Fibroblast of mammary gland (primary cell): ENCODE data around the gene OSCAR.
A peak's percentile ranks its signal among the peaks of the same experiment; 100 is the strongest.

Experiments
- DNase-seq: peaks from one replicate; pipeline ENCODE4 v3.0.0-alpha.2; 2010; ENCODE audit warnings: low read depth
- H3K4me3 ChIP-seq: 2 replicates; pipeline ENCODE4 v1.5.1; 2011; ENCODE audit warnings: low read depth, mild to moderate bottlenecking, low read length, moderate library complexity; ENCODE audit not compliant: control insufficient read depth
- TF ChIP-seq, protein P1 (sequence below): conservative IDR thresholded peaks from 2 replicates; pipeline ENCODE4 v1.5.1; 2011; ENCODE audit warnings: low read depth, low read length, inconsistent platforms; ENCODE audit not compliant: control insufficient read depth, insufficient read depth

The OSCAR gene

DNA sequence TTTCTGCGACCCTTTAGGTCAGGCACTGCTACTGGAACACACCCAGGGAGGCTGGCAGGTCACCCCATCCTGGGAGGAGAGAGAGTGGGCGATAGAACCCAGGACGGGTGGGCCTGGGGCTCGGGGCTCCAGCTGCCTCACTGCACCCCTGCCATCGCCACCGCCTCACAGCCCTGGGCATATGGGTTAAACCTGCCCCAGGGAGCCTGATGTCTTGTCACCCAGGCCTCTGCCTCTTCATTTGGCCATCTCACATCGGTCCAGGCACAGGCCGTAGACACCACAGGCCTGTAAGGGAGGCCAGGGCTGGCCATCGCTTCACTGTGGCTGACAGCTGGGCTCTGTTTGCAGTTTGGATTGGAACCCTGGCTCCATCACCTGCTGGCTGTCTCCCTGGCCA is 25.1 kb upstream of the OSCAR start:
- TF ChIP-seq, protein P1, sequence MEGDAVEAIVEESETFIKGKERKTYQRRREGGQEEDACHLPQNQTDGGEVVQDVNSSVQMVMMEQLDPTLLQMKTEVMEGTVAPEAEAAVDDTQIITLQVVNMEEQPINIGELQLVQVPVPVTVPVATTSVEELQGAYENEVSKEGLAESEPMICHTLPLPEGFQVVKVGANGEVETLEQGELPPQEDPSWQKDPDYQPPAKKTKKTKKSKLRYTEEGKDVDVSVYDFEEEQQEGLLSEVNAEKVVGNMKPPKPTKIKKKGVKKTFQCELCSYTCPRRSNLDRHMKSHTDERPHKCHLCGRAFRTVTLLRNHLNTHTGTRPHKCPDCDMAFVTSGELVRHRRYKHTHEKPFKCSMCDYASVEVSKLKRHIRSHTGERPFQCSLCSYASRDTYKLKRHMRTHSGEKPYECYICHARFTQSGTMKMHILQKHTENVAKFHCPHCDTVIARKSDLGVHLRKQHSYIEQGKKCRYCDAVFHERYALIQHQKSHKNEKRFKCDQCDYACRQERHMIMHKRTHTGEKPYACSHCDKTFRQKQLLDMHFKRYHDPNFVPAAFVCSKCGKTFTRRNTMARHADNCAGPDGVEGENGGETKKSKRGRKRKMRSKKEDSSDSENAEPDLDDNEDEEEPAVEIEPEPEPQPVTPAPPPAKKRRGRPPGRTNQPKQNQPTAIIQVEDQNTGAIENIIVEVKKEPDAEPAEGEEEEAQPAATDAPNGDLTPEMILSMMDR = no peak

DNA sequence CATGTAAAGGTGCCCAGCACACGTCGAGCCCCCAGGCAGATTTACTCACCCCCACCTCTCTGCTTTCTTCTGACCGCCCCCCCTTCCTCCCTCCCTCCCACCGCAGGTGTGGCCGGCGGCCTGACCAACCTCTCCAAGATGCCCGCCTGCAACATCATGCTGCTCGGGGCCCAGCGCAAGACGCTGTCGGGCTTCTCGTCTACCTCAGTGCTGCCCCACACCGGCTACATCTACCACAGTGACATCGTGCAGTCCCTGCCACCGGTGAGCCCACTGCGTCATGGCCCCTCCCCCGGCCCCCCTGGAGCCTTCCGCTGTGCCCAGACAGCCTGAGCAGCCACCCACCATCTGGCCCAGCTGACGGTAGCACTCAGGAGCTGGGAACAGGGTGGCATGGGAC is 23.8 kb upstream of the OSCAR start:
- TF ChIP-seq, protein P1 = no peak
- DNase-seq = no peak
- no peak overlapping the region for H3K4me3 ChIP-seq

More for the DNA sequence above, 25.1 kb upstream of the OSCAR start:
- no peak for DNase-seq
- no peak overlapping the region for H3K4me3 ChIP-seq

DNA sequence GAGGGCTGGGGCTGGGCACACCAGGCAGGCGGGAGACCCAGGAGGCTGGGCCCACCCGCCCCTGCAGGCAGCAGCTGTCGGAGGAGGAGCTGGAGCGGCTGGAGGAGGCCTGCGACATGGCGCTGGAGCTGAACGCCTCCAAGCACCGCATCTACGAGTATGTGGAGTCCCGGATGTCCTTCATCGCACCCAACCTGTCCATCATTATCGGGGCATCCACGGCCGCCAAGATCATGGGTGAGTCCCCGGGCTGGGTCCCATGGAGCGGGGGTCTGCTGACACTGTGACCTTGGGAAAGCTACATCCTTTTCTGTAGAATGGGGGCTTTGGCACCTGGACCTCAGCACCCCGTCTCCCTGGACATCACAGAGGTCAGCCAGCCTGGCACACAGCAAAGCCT is 23.1 kb upstream of the OSCAR start:
- DNase-seq = no peak

DNA sequence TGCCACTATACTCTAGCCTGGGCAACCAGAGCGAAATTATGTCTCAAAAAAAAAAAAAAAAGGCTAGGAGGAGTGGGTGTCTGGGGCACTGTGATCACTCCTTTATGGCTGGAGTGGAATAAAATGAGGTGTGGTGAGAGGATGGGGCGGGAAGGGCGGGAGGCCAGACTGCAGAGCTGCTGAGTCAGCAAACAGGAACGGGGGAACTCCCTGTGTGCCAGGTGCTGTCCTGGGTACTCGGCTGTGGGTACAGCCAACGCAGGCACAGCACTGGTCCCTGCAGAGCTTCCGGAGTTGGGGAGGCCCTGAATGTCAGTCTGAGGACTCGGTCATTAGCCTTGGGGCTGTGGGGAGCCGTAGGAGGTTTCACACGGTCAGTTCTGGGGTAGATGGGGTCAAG is 20.7 kb upstream of the OSCAR start:
- no peak for DNase-seq

More for the DNA sequence above, 23.1 kb upstream of the OSCAR start:
- H3K4me3 ChIP-seq = no peak overlapping the region
- TF ChIP-seq, protein P1 = no peak

GRCh38 chr19:54115109-54116063 is 14.8 kb upstream of the OSCAR start, which contains the start of the genes PRPF31 and TFPT:
Gene PRPF31 (plus strand): TSS chr19:54115754. CDS start chr19:54118279, 2,525 bp downstream.
Gene TFPT (minus strand): TSS chr19:54115657. CDS start chr19:54115269, 388 bp downstream.
- DNase-seq = peak; percentile 98
- TF ChIP-seq, protein P1 = no peak
- peak within 1 kb of the TSS; percentile 92 for H3K4me3 ChIP-seq

More for the DNA sequence above, 20.7 kb upstream of the OSCAR start:
- TF ChIP-seq, protein P1 = no peak
- no peak overlapping the region for H3K4me3 ChIP-seq

DNA sequence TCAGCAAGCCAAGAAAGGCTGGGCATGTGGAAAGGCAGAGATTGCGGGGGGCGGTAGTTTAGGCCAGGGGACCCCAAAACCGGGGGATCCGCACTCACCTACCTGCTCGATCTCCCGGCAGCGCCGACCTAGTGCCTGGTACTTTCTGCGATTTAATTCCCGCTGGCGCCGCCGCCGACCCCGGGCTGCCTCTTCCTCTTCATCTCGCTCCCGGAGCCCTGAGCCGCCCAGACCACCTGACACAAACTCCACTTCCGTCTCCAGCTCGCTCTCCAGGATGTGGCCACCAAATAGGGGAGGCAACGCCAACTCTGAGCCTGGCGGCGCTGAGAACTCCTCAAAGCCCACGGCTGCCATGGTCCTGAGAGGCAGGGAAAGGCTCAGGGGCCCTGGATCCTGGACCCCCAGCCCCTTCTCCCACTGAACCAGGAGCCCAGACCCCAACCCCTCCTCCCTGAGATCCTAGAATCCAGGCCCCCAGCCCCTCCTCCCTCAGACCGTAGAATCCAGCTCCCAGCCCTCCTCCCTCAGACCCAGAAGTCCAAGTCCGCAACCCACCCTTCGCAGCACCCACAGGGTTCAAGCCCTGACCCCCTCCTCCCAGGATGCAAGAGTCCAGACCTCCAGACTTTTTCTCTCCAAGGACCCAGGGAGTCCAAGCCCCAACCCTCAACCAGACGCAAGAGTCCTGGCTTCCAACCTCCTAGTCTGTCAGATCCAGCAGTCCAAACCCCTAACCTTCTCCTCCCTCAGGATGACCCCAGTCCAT is 13.9 kb upstream of the OSCAR start:
- TF ChIP-seq, protein P1 = no peak

More for the DNA sequence above, 13.9 kb upstream of the OSCAR start:
- peak overlapping the region; percentile 92 for H3K4me3 ChIP-seq
- peak; percentile 38 for DNase-seq
